Effector CD8-positive, alpha-beta T cell (primary cell): ENCODE measurements around the gene ACSL3.
"Not testable (repeated sequence)": the region's sequence is repeated elsewhere in the genome, so short reads cannot be mapped to it uniquely, and the experiment has no call there.

Source experiments
- DNase-seq: peaks from one replicate; lab custom pipeline; 2025; lab: John Stamatoyannopoulos, UW
- total RNA-seq, 4 experiments: gene quantifications; one replicate each; lab custom pipeline; 2026; lab: John Stamatoyannopoulos, UW

ACSL3 gene
- 43.0 to 71.0 (median 68.6) reads per million in 4 experiments for total RNA-seq

GRCh38 chr2:222860740-222861410, at the start of gene ACSL3:
TSS of gene ACSL3 (plus strand) at chr2:222861036. CDS start at chr2:222908773, 47,737 bp downstream.
- peak; percentile 84 for DNase-seq

- no peak for DNase-seq
These were observed 49.0 kb upstream of the ACSL3 start for GRCh38 chr2:222811828-222812227.

- DNase-seq, result no peak
These were observed 47.5 kb upstream of the ACSL3 start for GRCh38 chr2:222813177-222813843.

GRCh38 chr2:222819722-222820333, 41.0 kb upstream of the ACSL3 start:
- no peak for DNase-seq

- DNase-seq, result no peak
These were observed 37.5 kb upstream of the ACSL3 start for GRCh38 chr2:222823183-222823930.

GRCh38 chr2:222825031-222825430, 35.8 kb upstream of the ACSL3 start:
- no peak for DNase-seq

- DNase-seq, result no peak
These were observed 33.4 kb upstream of the ACSL3 start for GRCh38 chr2:222827417-222827816.

- DNase-seq, result no peak
These were observed 32.3 kb upstream of the ACSL3 start for GRCh38 chr2:222828572-222828971.

- DNase-seq, result no peak
These were observed 30.7 kb upstream of the ACSL3 start for GRCh38 chr2:222830164-222830563.

GRCh38 chr2:222833410-222833809, 27.4 kb upstream of the ACSL3 start:
- no peak for DNase-seq

GRCh38 chr2:222835143-222835822, 25.6 kb upstream of the ACSL3 start:
- DNase-seq, result no peak

GRCh38 chr2:222835823-222836151, 25.0 kb upstream of the ACSL3 start:
- no peak for DNase-seq

GRCh38 chr2:222837643-222838056, 23.2 kb upstream of the ACSL3 start:
- no peak for DNase-seq

GRCh38 chr2:222840060-222840802, 20.6 kb upstream of the ACSL3 start:
- no peak for DNase-seq

GRCh38 chr2:222842491-222843174, 18.2 kb upstream of the ACSL3 start:
- DNase-seq, result no peak

GRCh38 chr2:222844323-222844722, 16.5 kb upstream of the ACSL3 start:
- no peak for DNase-seq

- DNase-seq, result not testable (repeated sequence)
These were observed 15.5 kb upstream of the ACSL3 start for GRCh38 chr2:222845314-222845713.

GRCh38 chr2:222846003-222846402, 14.8 kb upstream of the ACSL3 start:
- DNase-seq, result no peak

- DNase-seq, result not testable (repeated sequence)
These were observed 12.8 kb upstream of the ACSL3 start for GRCh38 chr2:222848031-222848430.

- DNase-seq, result no peak
These were observed 12.0 kb upstream of the ACSL3 start for GRCh38 chr2:222848862-222849261.
